T-helper 22 cell (primary cell): Measurements from ENCODE around the gene KRT84.

Experiments
- DNase-seq: peaks from one replicate; pipeline ENCODE4 v3.0.0-alpha.2; 2020; ENCODE audit warnings: low read depth

The KRT84 gene

DNA sequence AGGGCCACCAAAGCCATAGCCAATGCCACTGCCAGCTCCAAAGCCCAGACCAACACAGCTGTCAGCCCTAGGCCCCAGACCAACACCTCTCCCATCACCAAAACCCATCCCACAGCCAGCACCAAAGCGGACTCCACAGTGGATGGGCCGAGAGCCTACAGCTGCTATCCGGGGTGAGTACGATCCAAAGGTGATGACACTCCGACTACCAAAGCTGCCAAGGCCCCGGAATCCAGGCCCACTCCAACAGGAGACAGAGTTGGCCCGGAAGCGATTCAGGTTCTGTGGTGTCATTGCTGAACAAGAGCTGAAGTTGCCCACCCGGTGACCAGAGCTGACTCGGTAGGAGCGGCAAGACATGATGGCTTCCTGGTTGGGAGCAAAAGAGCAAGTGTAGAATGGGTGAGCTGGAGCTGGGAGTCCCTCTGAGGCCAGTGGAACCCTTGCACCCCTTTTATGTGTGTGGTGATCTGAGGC lies at the start of gene KRT84:
Gene KRT84, minus strand, starts transcription at position 427 of the 477 bp plus-strand sequence. Its CDS starts 67 bp downstream, at position 360.
- no peak for DNase-seq

GRCh38 chr12:52434760-52435530 lies 49.5 kb upstream of the KRT84 start:
- no peak for DNase-seq

DNA sequence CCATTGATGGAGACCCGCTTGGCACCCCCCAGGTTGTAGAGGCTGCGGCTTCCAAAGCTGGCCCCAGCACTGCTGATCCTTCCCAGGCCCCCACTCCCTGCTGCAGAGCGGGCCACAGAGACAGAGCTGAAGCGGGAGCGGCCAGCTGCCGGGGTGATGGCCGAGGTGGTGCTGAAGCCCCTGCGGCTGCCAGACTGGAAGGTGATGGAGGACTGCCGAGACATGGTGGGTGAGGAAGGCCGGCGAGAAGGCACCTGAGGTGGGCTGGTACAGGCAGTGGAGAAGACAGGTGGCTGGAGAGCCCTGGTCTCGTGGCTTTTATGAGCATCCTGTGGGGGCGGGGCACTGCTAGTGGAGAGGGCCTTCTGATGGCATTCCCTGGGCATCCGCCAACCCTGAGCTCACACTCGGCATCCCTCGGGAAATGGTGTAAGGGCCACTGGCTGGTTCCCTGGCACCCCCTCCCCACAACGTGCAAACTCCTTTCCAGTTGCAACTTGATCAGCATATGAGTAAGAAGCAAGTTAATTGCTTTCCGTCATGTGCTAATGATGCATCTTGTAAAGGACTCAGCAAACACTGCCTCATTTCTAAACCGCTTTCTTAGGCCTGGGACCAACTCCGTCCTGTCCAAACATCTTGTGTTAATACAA lies 48.8 kb upstream of the KRT84 start, which contains the start of gene KRT75:
Gene KRT75, minus strand, starts transcription at position 291 of the 653 bp plus-strand sequence. Its CDS starts 67 bp downstream, at position 224.
- no peak for DNase-seq

DNA sequence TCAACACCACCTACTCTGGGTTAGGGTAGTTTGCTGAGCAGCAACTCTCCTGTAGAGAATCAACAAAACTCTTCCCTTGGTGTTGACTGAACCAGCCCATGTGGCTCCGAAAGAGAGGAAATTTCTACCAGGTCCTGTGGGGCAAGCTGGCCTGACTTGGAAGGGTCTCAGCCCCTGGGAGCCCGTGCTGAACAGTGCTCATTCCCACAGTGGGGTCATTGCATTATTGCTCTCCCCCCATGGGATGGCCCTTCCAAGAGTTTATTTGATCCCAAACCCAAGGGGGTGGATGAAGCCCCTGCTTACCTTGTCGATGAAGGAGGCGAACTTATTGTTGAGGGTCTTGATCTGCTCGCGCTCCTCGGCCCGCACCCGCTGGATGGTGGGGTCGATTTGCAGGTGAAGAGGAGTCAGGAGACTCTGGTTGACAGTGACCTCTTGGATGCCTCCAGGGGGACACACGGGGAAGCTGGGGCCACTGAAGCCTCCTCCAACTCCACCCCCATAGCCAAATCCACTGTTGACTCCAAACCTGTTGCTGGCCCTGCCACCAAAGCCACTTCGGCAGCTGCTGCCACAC lies 48.1 kb upstream of the KRT84 start:
- no peak for DNase-seq

DNA sequence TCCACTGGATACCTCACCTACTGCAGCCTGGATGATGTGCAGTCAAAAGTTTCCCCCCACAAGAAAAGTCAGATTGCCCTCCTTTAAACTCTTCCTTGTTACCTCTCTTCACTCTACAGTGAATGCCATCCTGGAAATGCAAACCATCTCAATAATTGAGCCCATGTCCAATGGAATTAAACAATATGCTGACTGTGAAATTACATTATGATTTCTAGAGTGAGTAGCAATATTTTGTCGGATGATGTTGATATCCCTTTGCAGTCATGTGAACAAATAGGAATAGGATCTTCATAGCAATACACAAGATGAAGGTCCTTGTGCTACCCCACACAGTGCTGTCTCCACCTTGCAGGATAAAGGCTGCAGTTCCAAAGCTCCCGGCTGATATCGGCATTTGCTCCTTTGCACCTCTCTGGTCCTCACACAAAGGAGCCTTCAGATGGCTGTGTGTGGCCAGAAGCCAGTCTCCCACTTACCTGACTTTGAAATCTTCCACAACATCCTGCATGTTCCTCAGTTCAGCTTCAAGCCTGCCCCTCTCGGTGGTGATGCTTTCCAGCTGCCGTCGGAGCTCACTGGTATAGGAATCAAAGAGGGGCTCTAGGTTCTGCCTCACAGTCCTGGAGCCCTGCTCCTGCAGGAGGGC lies 47.2 kb upstream of the KRT84 start:
- no peak for DNase-seq

DNA sequence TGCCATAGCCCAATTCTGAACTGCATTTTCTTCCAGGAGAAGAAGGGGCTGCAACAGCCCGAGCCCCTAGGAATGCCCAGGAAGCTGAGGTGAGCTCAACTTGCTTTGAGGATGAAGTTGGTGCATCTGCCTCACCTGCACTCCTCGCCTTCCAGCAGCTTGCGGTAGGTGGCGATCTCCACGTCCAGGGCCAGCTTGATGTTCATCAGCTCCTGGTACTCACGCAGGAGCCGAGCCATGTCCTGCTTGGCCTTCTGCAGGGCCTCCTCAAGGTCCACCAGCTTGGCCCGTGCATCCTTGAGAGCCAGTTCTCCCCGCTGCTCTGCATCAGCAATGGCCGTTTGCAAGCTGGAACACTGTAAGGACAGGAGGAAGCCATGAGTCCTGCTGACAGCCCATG lies 42.7 kb upstream of the KRT84 start:
- no peak for DNase-seq

DNA sequence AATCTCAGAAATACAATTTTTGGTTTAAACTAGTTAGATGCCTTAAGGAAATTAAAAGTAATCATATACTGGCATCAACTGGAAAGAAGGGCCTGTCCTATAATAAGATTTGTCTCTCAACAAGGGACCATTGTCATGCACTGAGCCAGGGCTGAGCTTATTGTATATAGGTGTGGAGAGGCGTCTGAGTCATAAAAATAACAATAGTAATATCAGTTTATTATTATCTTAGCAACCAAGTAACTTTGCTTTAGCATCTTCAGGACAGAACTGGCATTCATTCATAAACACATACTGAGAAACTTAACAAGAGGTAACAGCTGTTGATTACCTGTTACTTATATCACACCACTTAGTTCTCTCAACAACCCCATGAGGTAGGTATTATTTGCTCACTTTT lies 41.6 kb upstream of the KRT84 start:
- no peak for DNase-seq

- no peak for DNase-seq
Observed at GRCh38 chr12:52426034-52426433, 40.6 kb upstream of the KRT84 start.

DNA sequence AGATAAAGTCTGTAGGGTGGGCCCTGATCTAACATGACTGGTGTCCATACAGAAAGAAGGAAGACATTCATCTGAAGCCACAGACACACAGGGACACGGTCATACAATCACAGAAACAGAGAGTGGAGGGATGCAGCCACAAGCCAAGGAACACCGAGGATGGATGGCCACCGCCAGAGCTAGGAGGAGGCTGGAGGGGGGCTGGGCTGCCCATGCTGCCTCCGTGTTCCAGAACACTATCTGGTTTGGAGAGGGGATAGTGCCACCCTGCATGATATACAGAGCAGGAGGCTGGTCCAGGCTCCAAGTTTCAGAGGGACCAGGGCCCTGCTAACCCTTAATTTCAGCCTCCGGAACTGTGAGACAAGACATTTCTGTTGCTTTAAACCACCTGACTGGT lies 40.0 kb upstream of the KRT84 start:
- no peak for DNase-seq

DNA sequence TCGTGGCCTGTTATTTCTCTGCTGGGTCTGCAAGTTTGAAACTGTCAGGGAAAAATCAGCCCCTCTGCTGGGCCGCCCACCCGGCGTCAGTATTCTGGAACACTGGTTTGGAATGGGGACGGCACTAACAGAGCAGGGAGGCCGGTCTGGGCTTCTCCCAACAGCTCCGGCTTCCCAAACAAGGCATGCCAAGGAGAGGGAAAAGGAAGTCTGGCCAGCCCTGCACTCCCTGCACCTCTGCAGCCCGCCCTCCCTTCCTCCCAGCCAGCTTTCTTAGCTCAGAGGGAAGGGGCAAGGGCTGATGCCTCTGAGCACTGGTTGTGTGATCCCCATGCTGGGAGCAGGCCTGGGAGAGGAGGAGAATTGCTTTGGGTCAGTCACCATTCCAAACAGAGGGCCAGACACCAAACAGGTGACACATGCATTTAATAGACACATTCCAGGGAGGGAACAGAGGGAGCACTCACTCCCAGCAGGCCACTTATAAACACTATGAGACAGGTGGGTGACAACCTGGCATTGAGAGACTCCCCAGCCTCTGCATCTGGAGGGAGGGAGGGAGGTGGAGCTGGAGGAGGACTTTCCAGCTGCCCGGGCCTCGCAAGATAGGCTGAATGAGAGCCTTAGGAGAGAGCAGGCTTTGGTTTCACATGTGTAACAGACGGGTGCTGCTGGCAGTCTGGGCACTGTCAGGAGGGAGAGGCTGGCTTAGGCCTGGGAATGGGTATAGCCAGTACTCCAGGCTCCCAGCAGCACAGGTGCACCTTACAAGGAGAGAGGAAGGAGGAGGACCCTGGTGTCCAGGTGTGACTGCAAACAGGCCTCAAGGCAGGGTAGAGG lies 38.4 kb upstream of the KRT84 start:
- no peak for DNase-seq

- DNase-seq: no peak
Observed at GRCh38 chr12:52423035-52423434, 37.6 kb upstream of the KRT84 start.

DNA sequence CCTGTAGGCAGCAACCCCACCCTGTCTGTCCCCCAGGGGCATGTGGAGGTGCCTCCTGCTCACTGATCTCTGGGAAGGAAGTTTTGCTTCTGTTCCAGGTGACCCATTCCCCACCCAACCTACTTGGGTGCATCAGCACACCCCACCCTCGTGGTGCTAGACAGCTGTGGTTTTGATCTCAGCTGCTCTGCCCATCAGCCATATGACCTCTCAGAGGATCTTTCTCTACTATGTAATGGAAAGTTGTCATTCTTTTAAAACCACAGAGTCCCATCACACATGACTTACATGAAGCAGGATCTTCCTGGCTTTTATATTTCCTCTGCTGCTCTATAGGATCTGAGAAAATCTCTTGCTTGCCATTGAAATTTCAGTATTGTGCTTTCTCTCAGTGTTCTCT lies 34.2 kb upstream of the KRT84 start:
- no peak for DNase-seq

- no peak for DNase-seq
Observed at GRCh38 chr12:52418576-52419110, 33.2 kb upstream of the KRT84 start.

GRCh38 chr12:52417740-52418139 lies 32.3 kb upstream of the KRT84 start:
- no peak for DNase-seq

- DNase-seq: no peak
Observed at GRCh38 chr12:52416795-52417194, 31.3 kb upstream of the KRT84 start.

DNA sequence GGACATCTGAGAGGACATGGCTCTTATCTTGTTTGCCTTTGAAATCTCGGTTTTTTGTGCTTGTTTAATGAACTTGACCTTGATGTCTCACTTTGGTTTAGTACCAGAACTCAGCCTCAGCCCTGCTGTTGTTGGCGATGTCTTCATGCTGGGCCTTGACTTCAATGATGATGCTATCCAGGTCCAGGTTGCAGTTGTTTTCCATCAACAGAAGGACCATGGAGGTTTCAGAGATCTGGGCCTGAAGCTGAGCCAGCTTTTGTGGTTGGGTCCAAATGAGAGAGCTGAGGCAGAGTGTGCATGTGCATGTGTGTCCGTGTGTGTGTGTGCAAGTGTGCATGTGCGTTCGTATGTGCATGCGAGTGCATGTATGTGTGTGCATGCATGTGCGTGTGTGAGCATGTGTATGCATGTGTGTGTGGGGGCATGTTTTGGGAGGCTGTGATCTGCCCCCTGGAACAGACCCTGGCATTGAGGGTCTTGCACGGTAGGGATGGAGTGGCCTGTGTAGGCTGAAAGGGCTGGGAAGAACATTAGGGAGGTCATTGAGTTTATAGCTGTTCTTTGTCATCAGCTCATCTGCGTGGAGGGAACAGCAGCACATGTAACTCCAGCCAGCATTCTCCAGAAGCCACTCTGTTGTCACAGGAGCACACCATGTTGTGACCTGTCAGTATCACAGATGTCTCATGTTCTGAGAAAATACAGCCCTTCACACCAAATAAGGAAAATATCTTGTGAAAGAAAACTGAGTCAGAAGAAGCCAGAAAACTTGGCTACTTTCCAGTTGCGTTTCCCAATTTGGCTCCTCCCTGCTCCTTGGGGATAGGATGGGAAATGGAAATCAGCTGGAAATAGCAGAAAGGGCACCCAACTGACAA lies 30.7 kb upstream of the KRT84 start:
- no peak for DNase-seq

GRCh38 chr12:52414936-52415335 lies 29.5 kb upstream of the KRT84 start:
- no peak for DNase-seq

- no peak for DNase-seq
Observed at GRCh38 chr12:52413782-52414345, 28.4 kb upstream of the KRT84 start.

DNA sequence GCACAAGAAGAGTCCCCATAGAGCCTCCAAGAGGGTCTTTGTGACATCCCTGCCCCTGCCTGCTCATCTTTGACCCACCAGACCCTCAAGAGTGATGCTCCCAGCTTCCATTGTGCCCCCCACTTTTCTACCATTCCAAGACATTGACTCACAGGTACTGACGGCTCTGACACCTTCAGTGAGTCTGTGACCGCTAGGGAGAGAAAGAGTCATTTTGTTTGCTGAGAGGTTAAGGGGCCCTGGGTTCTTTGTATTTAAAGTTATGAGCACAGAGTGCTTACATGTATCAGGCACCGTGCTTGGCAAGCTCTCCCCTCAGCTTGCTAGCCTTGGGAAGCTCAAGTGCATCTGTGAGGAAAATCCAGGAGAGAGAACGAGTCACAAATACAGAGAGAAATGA lies 27.8 kb upstream of the KRT84 start:
- DNase-seq: no peak

DNA sequence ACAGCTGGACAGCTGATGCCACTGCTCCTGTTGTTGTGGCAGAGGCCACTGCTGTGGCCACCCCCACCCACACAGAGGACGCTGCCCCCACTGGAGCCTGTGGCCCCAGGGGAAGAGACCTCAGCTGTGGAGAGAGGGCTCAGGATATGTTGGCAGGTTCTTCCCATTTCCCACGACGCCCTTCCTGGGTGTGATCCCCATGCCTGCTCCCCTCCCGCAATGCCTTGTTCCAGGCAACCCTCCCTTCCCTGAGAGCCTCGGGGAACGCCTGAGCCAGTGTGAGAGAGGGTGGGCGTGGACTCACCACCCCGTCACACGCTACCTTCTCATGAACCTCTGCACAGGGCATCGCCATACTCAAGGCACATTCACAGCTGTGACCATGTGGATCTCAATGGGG lies 26.4 kb upstream of the KRT84 start:
- no peak for DNase-seq
